ENCODE data around the gene FOSL1. TPM values are rescaled to one million over a fixed set of nuclear protein-coding genes. Genes with fewer than 3 reads are reported as not detected.

FOSL1 gene
- total RNA-seq, 1 experiment from 2014 or later = 33.7 TPM

- Histone ChIP-seq H4K5ac (ENCODE audit: insufficient read length, low read depth, low read length) (no peak overlapping the region), H2BK5ac (ENCODE audit: insufficient read length, low read length) (no peak overlapping the region), H3K27ac (ENCODE audit: insufficient read length, low read depth, low read length) (no peak overlapping the region), H3K79me1 (ENCODE audit: insufficient read depth, low read depth, low read length, poor library complexity, severe bottlenecking) (no peaks in the 10 kb centered on the region), H3K4me2 (ENCODE audit: insufficient read depth, insufficient read length, low read length) (no peak overlapping the region), H2BK12ac (ENCODE audit: insufficient read length, low read depth, low read length) (no peak overlapping the region), H2AFZ (ENCODE audit: low read length) (no peak overlapping the region), H3K56ac (ENCODE audit: insufficient read length, low read depth, low read length) (no peak overlapping the region), H3K4me1 (ENCODE audit: insufficient read depth, low read length) (no peaks in the 10 kb centered on the region), H3T11ph (ENCODE audit: low read length) (no peak overlapping the region), H3K23me2 (ENCODE audit: insufficient read length, low read depth, low read length, poor library complexity, severe bottlenecking) (peaks cover 9% of the 10 kb centered on the region), H3K18ac (ENCODE audit: insufficient read length, low read depth, low read length) (no peak overlapping the region), H2BK120ac (ENCODE audit: low read depth, low read length, poor library complexity, severe bottlenecking) (no peak overlapping the region), H4K91ac (ENCODE audit: insufficient read length, low read depth, low read length) (no peak overlapping the region), H4K8ac (replicated peaks; ENCODE audit: insufficient read length, low read depth, low read length) (no peak overlapping the region), H3K14ac (ENCODE audit: insufficient read depth, low read length) (no peak overlapping the region), H2BK15ac (ENCODE audit: low read depth, low read length) (no peak overlapping the region), H2AK5ac (ENCODE audit: insufficient read length, low read length) (no peak overlapping the region), H3K27me3 (ENCODE audit: insufficient read depth, low read length) (peaks cover 15% of the 10 kb centered on the region; the same call in 1 of the 2 replicates), H2BK20ac (ENCODE audit: low read depth, low read length, poor library complexity, severe bottlenecking) (no peak overlapping the region), H3K9me3 (ENCODE audit: control insufficient read depth, low read depth, low read length) (no peaks in the 10 kb centered on the region), H3K79me2 (ENCODE audit: insufficient read depth, low read length) (no peaks in the 10 kb centered on the region), H4K20me1 (ENCODE audit: control insufficient read depth, insufficient read depth, insufficient read length) (no peaks in the 10 kb centered on the region), H3K4ac (ENCODE audit: low read depth, low read length) (no peak overlapping the region), H3K9ac (ENCODE audit: extremely low read depth, insufficient read length, low read length) (no peak overlapping the region), H3K23ac (ENCODE audit: insufficient read length, low read depth, low read length) (no peak overlapping the region)
- TF ChIP-seq, protein P1, sequence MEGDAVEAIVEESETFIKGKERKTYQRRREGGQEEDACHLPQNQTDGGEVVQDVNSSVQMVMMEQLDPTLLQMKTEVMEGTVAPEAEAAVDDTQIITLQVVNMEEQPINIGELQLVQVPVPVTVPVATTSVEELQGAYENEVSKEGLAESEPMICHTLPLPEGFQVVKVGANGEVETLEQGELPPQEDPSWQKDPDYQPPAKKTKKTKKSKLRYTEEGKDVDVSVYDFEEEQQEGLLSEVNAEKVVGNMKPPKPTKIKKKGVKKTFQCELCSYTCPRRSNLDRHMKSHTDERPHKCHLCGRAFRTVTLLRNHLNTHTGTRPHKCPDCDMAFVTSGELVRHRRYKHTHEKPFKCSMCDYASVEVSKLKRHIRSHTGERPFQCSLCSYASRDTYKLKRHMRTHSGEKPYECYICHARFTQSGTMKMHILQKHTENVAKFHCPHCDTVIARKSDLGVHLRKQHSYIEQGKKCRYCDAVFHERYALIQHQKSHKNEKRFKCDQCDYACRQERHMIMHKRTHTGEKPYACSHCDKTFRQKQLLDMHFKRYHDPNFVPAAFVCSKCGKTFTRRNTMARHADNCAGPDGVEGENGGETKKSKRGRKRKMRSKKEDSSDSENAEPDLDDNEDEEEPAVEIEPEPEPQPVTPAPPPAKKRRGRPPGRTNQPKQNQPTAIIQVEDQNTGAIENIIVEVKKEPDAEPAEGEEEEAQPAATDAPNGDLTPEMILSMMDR (conservative IDR thresholded peaks at IDR 0.05) = no peak
- no peak for DNase-seq
- Mint-ChIP-seq H3K4me1 (peaks cover 13 to 17% of the 10 kb centered on the region in 2 experiments), H3K27ac (no peak overlapping the region), H3K4me3 (no peak overlapping the region), H3K27me3 (ENCODE audit: low read depth) (peaks cover 87% of the 10 kb centered on the region), H3K36me3 (ENCODE audit: insufficient read depth in 1 of 3, low read depth in 3 of 3) (no peaks in the 10 kb centered on the region), H3K9me3 (no peaks in the 10 kb centered on the region; a peak in 1 of 5 replicates)
- WGBS (ENCODE audit: extremely low coverage, insufficient read length, low lambda C conversion rate) = no CpG with 5 or more reads among the region's 8 CpGs
Observed at GRCh38 chr11:65903715-65904114, 3.5 kb upstream of the FOSL1 start.

Data from H9 (cell line).